ENCODE measurements around the gene CRYBG3.

CRYBG3 gene

GRCh38 chr3:97862582-97862981, 40.8 kb downstream of the CRYBG3 start:
- H3K9me3 ChIP-seq (ENCODE audit: control insufficient read depth in 5 of 5, low read length in 5 of 5) = peaks cover 0 to 2% (median 0%) of the 10 kb centered on the region in 5 donors
- H3K27ac ChIP-seq (ENCODE audit: low read depth, low read length) = no peak overlapping the region
- H3K4me1 ChIP-seq (ENCODE audit: control insufficient read depth in 5 of 5, insufficient read depth in 5 of 5, low read length in 5 of 5) = peaks cover 0 to 6% (median 0%) of the 10 kb centered on the region in 5 donors
- no peak overlapping the region for H3K9ac ChIP-seq (ENCODE audit: low read length in 5 of 5)
- H3K4me3 ChIP-seq (ENCODE audit: low read depth in 1 of 5, low read length in 5 of 5) = no peak overlapping the region
- peaks cover 6 to 16% (median 8%) of the 10 kb centered on the region in 5 donors for H3K36me3 ChIP-seq (ENCODE audit: control insufficient read depth in 5 of 5, insufficient read depth in 5 of 5, low read length in 5 of 5)
- no peaks in the 10 kb centered on the region for H3K27me3 ChIP-seq (ENCODE audit: control insufficient read depth in 5 of 5, insufficient read depth in 4 of 5, low read length in 5 of 5)

GRCh38 chr3:97863031-97863430, 41.2 kb downstream of the CRYBG3 start:
- Histone ChIP-seq H3K9me3 (ENCODE audit: control insufficient read depth in 5 of 5, low read length in 5 of 5) (peaks cover 0 to 2% (median 0%) of the 10 kb centered on the region in 5 donors), H3K9ac (ENCODE audit: low read length in 5 of 5) (no peak overlapping the region), H3K27ac (ENCODE audit: low read depth, low read length) (no peak overlapping the region), H3K36me3 (ENCODE audit: control insufficient read depth in 5 of 5, insufficient read depth in 5 of 5, low read length in 5 of 5) (peaks cover 6 to 16% (median 8%) of the 10 kb centered on the region in 5 donors), H3K4me1 (ENCODE audit: control insufficient read depth in 5 of 5, insufficient read depth in 5 of 5, low read length in 5 of 5) (peaks cover 0 to 6% (median 0%) of the 10 kb centered on the region in 5 donors), H3K4me3 (ENCODE audit: low read depth in 1 of 5, low read length in 5 of 5) (no peak overlapping the region), H3K27me3 (ENCODE audit: control insufficient read depth in 5 of 5, insufficient read depth in 4 of 5, low read length in 5 of 5) (no peaks in the 10 kb centered on the region)

- Histone ChIP-seq H3K27me3 (ENCODE audit: control insufficient read depth in 5 of 5, insufficient read depth in 4 of 5, low read length in 5 of 5) (no peaks in the 10 kb centered on the region), H3K9ac (ENCODE audit: low read length in 5 of 5) (no peak overlapping the region), H3K36me3 (ENCODE audit: control insufficient read depth in 5 of 5, insufficient read depth in 5 of 5, low read length in 5 of 5) (peaks cover 6 to 16% (median 8%) of the 10 kb centered on the region in 5 donors), H3K4me1 (ENCODE audit: control insufficient read depth in 5 of 5, insufficient read depth in 5 of 5, low read length in 5 of 5) (peaks cover 0 to 6% (median 0%) of the 10 kb centered on the region in 5 donors), H3K27ac (ENCODE audit: low read depth, low read length) (no peak overlapping the region), H3K9me3 (ENCODE audit: control insufficient read depth in 5 of 5, low read length in 5 of 5) (peaks cover 0 to 2% (median 0%) of the 10 kb centered on the region in 5 donors), H3K4me3 (ENCODE audit: low read depth in 1 of 5, low read length in 5 of 5) (no peak overlapping the region)
Measured at GRCh38 chr3:97863775-97864174, 42.0 kb downstream of the CRYBG3 start.

- H3K27ac ChIP-seq (ENCODE audit: low read depth, low read length) = no peak overlapping the region
- no peaks in the 10 kb centered on the region for H3K27me3 ChIP-seq (ENCODE audit: control insufficient read depth in 5 of 5, insufficient read depth in 4 of 5, low read length in 5 of 5)
- peaks cover 0 to 12% (median 0%) of the 10 kb centered on the region in 5 donors for H3K4me1 ChIP-seq (ENCODE audit: control insufficient read depth in 5 of 5, insufficient read depth in 5 of 5, low read length in 5 of 5)
- no peak overlapping the region for H3K4me3 ChIP-seq (ENCODE audit: low read depth in 1 of 5, low read length in 5 of 5)
- H3K36me3 ChIP-seq (ENCODE audit: control insufficient read depth in 5 of 5, insufficient read depth in 5 of 5, low read length in 5 of 5) = peaks cover 0 to 8% (median 8%) of the 10 kb centered on the region in 5 donors
- no peak overlapping the region for H3K9ac ChIP-seq (ENCODE audit: low read length in 5 of 5)
- H3K9me3 ChIP-seq (ENCODE audit: control insufficient read depth in 5 of 5, low read length in 5 of 5) = no peaks in the 10 kb centered on the region
Measured at GRCh38 chr3:97871186-97871585, 49.4 kb downstream of the CRYBG3 start.

GRCh38 chr3:97871801-97872524, 50.2 kb downstream of the CRYBG3 start:
- no peak overlapping the region for H3K9ac ChIP-seq (ENCODE audit: low read length in 5 of 5)
- peaks cover 0 to 8% (median 8%) of the 10 kb centered on the region in 5 donors for H3K36me3 ChIP-seq (ENCODE audit: control insufficient read depth in 5 of 5, insufficient read depth in 5 of 5, low read length in 5 of 5)
- H3K4me1 ChIP-seq (ENCODE audit: control insufficient read depth in 5 of 5, insufficient read depth in 5 of 5, low read length in 5 of 5) = peaks cover 0 to 12% (median 0%) of the 10 kb centered on the region in 5 donors
- no peaks in the 10 kb centered on the region for H3K27me3 ChIP-seq (ENCODE audit: control insufficient read depth in 5 of 5, insufficient read depth in 4 of 5, low read length in 5 of 5)
- peak overlapping the region; percentile 48 for H3K27ac ChIP-seq (ENCODE audit: low read depth, low read length)
- no peaks in the 10 kb centered on the region for H3K9me3 ChIP-seq (ENCODE audit: control insufficient read depth in 5 of 5, low read length in 5 of 5)
- no peak overlapping the region for H3K4me3 ChIP-seq (ENCODE audit: low read depth in 1 of 5, low read length in 5 of 5)

- peaks cover 0 to 8% (median 8%) of the 10 kb centered on the region in 5 donors for H3K36me3 ChIP-seq (ENCODE audit: control insufficient read depth in 5 of 5, insufficient read depth in 5 of 5, low read length in 5 of 5)
- H3K27me3 ChIP-seq (ENCODE audit: control insufficient read depth in 5 of 5, insufficient read depth in 4 of 5, low read length in 5 of 5) = no peaks in the 10 kb centered on the region
- H3K9me3 ChIP-seq (ENCODE audit: control insufficient read depth in 5 of 5, low read length in 5 of 5) = no peaks in the 10 kb centered on the region
- peak overlapping the region; percentile 13 for H3K27ac ChIP-seq (ENCODE audit: low read depth, low read length)
- peaks cover 0 to 12% (median 0%) of the 10 kb centered on the region in 5 donors for H3K4me1 ChIP-seq (ENCODE audit: control insufficient read depth in 5 of 5, insufficient read depth in 5 of 5, low read length in 5 of 5)
- no peak overlapping the region for H3K4me3 ChIP-seq (ENCODE audit: low read depth in 1 of 5, low read length in 5 of 5)
- H3K9ac ChIP-seq (ENCODE audit: low read length in 5 of 5) = no peak overlapping the region
Measured at GRCh38 chr3:97872525-97873042, 50.8 kb downstream of the CRYBG3 start.

GRCh38 chr3:97880267-97880666, 58.5 kb downstream of the CRYBG3 start:
- no peak overlapping the region for H3K4me3 ChIP-seq (ENCODE audit: low read depth in 1 of 5, low read length in 5 of 5)
- H3K4me1 ChIP-seq (ENCODE audit: control insufficient read depth in 5 of 5, insufficient read depth in 5 of 5, low read length in 5 of 5) = peaks cover 0 to 24% (median 10%) of the 10 kb centered on the region in 5 donors

GRCh38 chr3:97882975-97883598, 61.3 kb downstream of the CRYBG3 start:
- no peaks in the 10 kb centered on the region for H3K9me3 ChIP-seq (ENCODE audit: control insufficient read depth in 5 of 5, low read length in 5 of 5)
- peaks cover 0 to 42% (median 25%) of the 10 kb centered on the region in 5 donors for H3K4me1 ChIP-seq (ENCODE audit: control insufficient read depth in 5 of 5, insufficient read depth in 5 of 5, low read length in 5 of 5)
- no peaks in the 10 kb centered on the region for H3K27me3 ChIP-seq (ENCODE audit: control insufficient read depth in 5 of 5, insufficient read depth in 4 of 5, low read length in 5 of 5)
- H3K36me3 ChIP-seq (ENCODE audit: control insufficient read depth in 5 of 5, insufficient read depth in 5 of 5, low read length in 5 of 5) = peaks cover 9 to 34% (median 16%) of the 10 kb centered on the region in 5 donors
- no peak overlapping the region for H3K9ac ChIP-seq (ENCODE audit: low read length in 5 of 5)
- H3K4me3 ChIP-seq (ENCODE audit: low read depth in 1 of 5, low read length in 5 of 5) = no peak overlapping the region
- peak overlapping the region; percentile 82 for H3K27ac ChIP-seq (ENCODE audit: low read depth, low read length)

More at GRCh38 chr3:97880267-97880666, 58.5 kb downstream of the CRYBG3 start:
- Histone ChIP-seq H3K27me3 (ENCODE audit: control insufficient read depth in 5 of 5, insufficient read depth in 4 of 5, low read length in 5 of 5) (no peaks in the 10 kb centered on the region), H3K27ac (ENCODE audit: low read depth, low read length) (no peak overlapping the region), H3K9ac (ENCODE audit: low read length in 5 of 5) (no peak overlapping the region), H3K9me3 (ENCODE audit: control insufficient read depth in 5 of 5, low read length in 5 of 5) (no peaks in the 10 kb centered on the region), H3K36me3 (ENCODE audit: control insufficient read depth in 5 of 5, insufficient read depth in 5 of 5, low read length in 5 of 5) (peaks cover 4 to 24% (median 11%) of the 10 kb centered on the region in 5 donors)

GRCh38 chr3:97883736-97884135, 61.9 kb downstream of the CRYBG3 start:
- Histone ChIP-seq H3K4me1 (ENCODE audit: control insufficient read depth in 5 of 5, insufficient read depth in 5 of 5, low read length in 5 of 5) (peaks cover 0 to 42% (median 25%) of the 10 kb centered on the region in 5 donors), H3K9me3 (ENCODE audit: control insufficient read depth in 5 of 5, low read length in 5 of 5) (no peaks in the 10 kb centered on the region), H3K36me3 (ENCODE audit: control insufficient read depth in 5 of 5, insufficient read depth in 5 of 5, low read length in 5 of 5) (peaks cover 15 to 40% (median 20%) of the 10 kb centered on the region in 5 donors), H3K27me3 (ENCODE audit: control insufficient read depth in 5 of 5, insufficient read depth in 4 of 5, low read length in 5 of 5) (no peaks in the 10 kb centered on the region), H3K27ac (ENCODE audit: low read depth, low read length) (peak overlapping the region; percentile 82), H3K9ac (ENCODE audit: low read length in 5 of 5) (no peak overlapping the region), H3K4me3 (ENCODE audit: low read depth in 1 of 5, low read length in 5 of 5) (no peak overlapping the region)

All from subcutaneous abdominal adipose tissue (tissue), 5 donors.